IMR-90 (cell line): ENCODE measurements around the gene ARMH1. TPM values are rescaled to one million over a fixed set of nuclear protein-coding genes. Genes with fewer than 3 reads are reported as not detected.

Experiments used
- ATAC-seq: fragments of 200-7000 bp; cut with Tn5 transposase; 2 replicates; pipeline ENCODE4 v1.9.1; 2020; ENCODE audit warnings: low read depth, mild to moderate bottlenecking, moderate library complexity
- BruUV-seq: library from RNA; stranded (reverse); fragments of 400-500 nt; replicated peaks from 2 replicates; lab custom pipeline; 2021; lab: Mats Ljungman, UMichigan
- CTCF ChIA-PET: fragments of 300-600 bp; formaldehyde crosslinking; extraction: SDS; loops from one replicate; lab custom pipeline; 2021; ENCODE audit warnings: antibody characterized with exemption; lab: Yijun Ruan, JAX
- POLR2A ChIA-PET: fragments of 300-600 bp; sonication (Branson Sonifier 250); formaldehyde crosslinking; loops from one replicate; lab custom pipeline; 2022; ENCODE audit warnings: antibody characterized with exemption; ENCODE audit not compliant: unreplicated experiment; lab: Charles Lee
- DNase-seq: peaks from one replicate; pipeline ENCODE4 v3.0.0; 2013
- H2AFZ ChIP-seq: replicated peaks from 2 replicates; pipeline ENCODE3; 2013; ENCODE audit warnings: low read length, mild to moderate bottlenecking; ENCODE audit not compliant: poor library complexity
- H2AK5ac ChIP-seq: 2 replicates; pipeline ENCODE4 v1.6.1; 2013; ENCODE audit warnings: low read depth, low read length, inconsistent platforms
- H2AK9ac ChIP-seq: replicated peaks from 2 replicates; pipeline ENCODE3; 2013; ENCODE audit warnings: mild to moderate bottlenecking, low read depth, low read length, moderate library complexity; ENCODE audit not compliant: poor library complexity
- H2BK120ac ChIP-seq: 2 replicates; pipeline ENCODE4 v1.6.1; 2013; ENCODE audit warnings: low read depth, low read length, inconsistent platforms
- H2BK15ac ChIP-seq: 3 replicates; pipeline ENCODE4 v1.6.1; 2013; ENCODE audit warnings: low read depth, low read length, inconsistent platforms
- H2BK20ac ChIP-seq: 2 replicates; pipeline ENCODE4 v1.6.1; 2013; ENCODE audit warnings: low read depth, mild to moderate bottlenecking, inconsistent platforms, low read length, moderate library complexity
- H2BK5ac ChIP-seq: 2 replicates; pipeline ENCODE4 v1.6.1; 2013; ENCODE audit warnings: mild to moderate bottlenecking, low read depth, low read length, inconsistent platforms; ENCODE audit not compliant: poor library complexity, severe bottlenecking
- H3K14ac ChIP-seq: replicated peaks from 2 replicates; pipeline ENCODE4 v1.6.1; 2013; ENCODE audit warnings: low read depth, low read length, inconsistent platforms
- H3K18ac ChIP-seq: 2 replicates; pipeline ENCODE4 v1.6.1; 2013; ENCODE audit warnings: low read depth, low read length, control low read depth
- H3K23ac ChIP-seq: 2 replicates; pipeline ENCODE4 v1.6.1; 2013; ENCODE audit warnings: low read depth, low read length, inconsistent platforms
- H3K27ac ChIP-seq: 2 replicates; pipeline ENCODE4 v1.5.1; 2013; ENCODE audit warnings: mild to moderate bottlenecking, control low read depth, low read length; ENCODE audit not compliant: insufficient read depth
- H3K27me3 ChIP-seq: 2 replicates; pipeline ENCODE4 v1.6.1; 2013; ENCODE audit warnings: low read length; ENCODE audit not compliant: control insufficient read depth, insufficient read depth
- H3K36me3 ChIP-seq: 2 replicates; pipeline ENCODE4 v1.6.1; 2013; ENCODE audit warnings: low read length, mixed read lengths; ENCODE audit not compliant: control insufficient read depth, insufficient read depth
- H3K4ac ChIP-seq: 2 replicates; pipeline ENCODE4 v1.6.1; 2013; ENCODE audit warnings: low read depth, low read length, inconsistent platforms
- H3K4me1 ChIP-seq: 2 replicates; pipeline ENCODE4 v1.6.1; 2013; ENCODE audit warnings: low read length, mixed read lengths; ENCODE audit not compliant: control insufficient read depth, insufficient read depth
- H3K4me2 ChIP-seq: 2 replicates; pipeline ENCODE4 v1.6.1; 2013; ENCODE audit warnings: low read depth, mild to moderate bottlenecking, control low read depth, low read length, moderate library complexity
- H3K4me3 ChIP-seq: 2 replicates; pipeline ENCODE4 v1.5.1; 2013; ENCODE audit warnings: low read depth, mild to moderate bottlenecking, control low read depth, low read length, moderate library complexity; ENCODE audit not compliant: insufficient read depth
- H3K56ac ChIP-seq: 2 replicates; pipeline ENCODE4 v1.6.1; 2013; ENCODE audit warnings: low read length, inconsistent platforms; ENCODE audit not compliant: insufficient read depth; ENCODE audit errors: extremely low read depth
- H3K79me1 ChIP-seq, 2 experiments: 2 replicates each; pipeline ENCODE4 v1.6.1; 2013; ENCODE audit warnings: low read length in 2 of 2, inconsistent platforms in 1 of 2, low read depth in 1 of 2
- H3K9ac ChIP-seq: 2 replicates; pipeline ENCODE4 v1.6.1; 2013; ENCODE audit warnings: low read depth, low read length, control low read depth
- H3K9me1 ChIP-seq: 2 replicates; pipeline ENCODE4 v1.6.1; 2013; ENCODE audit warnings: low read length, inconsistent platforms; ENCODE audit not compliant: insufficient read depth
- H3K9me3 ChIP-seq: 2 replicates; pipeline ENCODE4 v1.6.1; 2013; ENCODE audit warnings: low read length; ENCODE audit not compliant: control insufficient read depth, insufficient read depth
- H4K20me1 ChIP-seq: 2 replicates; pipeline ENCODE4 v1.6.1; 2013; ENCODE audit warnings: low read length, inconsistent platforms; ENCODE audit not compliant: insufficient read depth
- H4K5ac ChIP-seq: 2 replicates; pipeline ENCODE4 v1.6.1; 2013; ENCODE audit warnings: mild to moderate bottlenecking, low read depth, low read length, control low read depth
- H4K8ac ChIP-seq, 2 experiments: 2 replicates each; pipeline ENCODE4 v1.6.1; 2013; ENCODE audit warnings: low read depth in 2 of 2, low read length in 2 of 2, control low read depth in 1 of 2, inconsistent platforms in 1 of 2
- H4K91ac ChIP-seq: 2 replicates; pipeline ENCODE4 v1.6.1; 2013; ENCODE audit warnings: low read depth, low read length, inconsistent platforms; ENCODE audit not compliant: insufficient read depth
- BHLHE40 ChIP-seq: fragments of 150-350 bp; IDR thresholded peaks from 2 replicates; pipeline ENCODE4 v1.6.1; 2016; ENCODE audit warnings: mild to moderate bottlenecking, low read depth, low read length
- CEBPB ChIP-seq: IDR thresholded peaks from 2 replicates; pipeline ENCODE4 v1.6.1; 2012; ENCODE audit warnings: low read depth, low read length, improper control_type of control experiment
- CHD1 ChIP-seq: IDR thresholded peaks from 2 replicates; pipeline ENCODE4 v1.6.1; 2012; ENCODE audit warnings: low read depth, low read length, improper control_type of control experiment
- CTCF ChIP-seq: conservative IDR thresholded peaks from 2 replicates; pipeline ENCODE4 v1.5.1; 2012; ENCODE audit warnings: mild to moderate bottlenecking, low read depth, low read length, improper control_type of control experiment
- FOS ChIP-seq: fragments of 150-350 bp; IDR thresholded peaks from 2 replicates; pipeline ENCODE4 v1.6.1; 2016; ENCODE audit warnings: low read depth, low read length
- MAFK ChIP-seq: IDR thresholded peaks from 2 replicates; pipeline ENCODE4 v1.6.1; 2012; ENCODE audit warnings: low read depth, low read length, improper control_type of control experiment
- MAZ ChIP-seq: IDR thresholded peaks from 2 replicates; pipeline ENCODE4 v1.6.1; 2012; ENCODE audit warnings: low read depth, mild to moderate bottlenecking, low read length, improper control_type of control experiment, moderate library complexity, borderline replicate concordance
- MXI1 ChIP-seq: IDR thresholded peaks from 2 replicates; pipeline ENCODE4 v1.6.1; 2012; ENCODE audit warnings: low read depth, mild to moderate bottlenecking, low read length, moderate library complexity, borderline replicate concordance
- NFE2L2 ChIP-seq: fragments of 150-350 bp; IDR thresholded peaks from 2 replicates; pipeline ENCODE4 v1.6.1; 2016; ENCODE audit warnings: low read depth, mild to moderate bottlenecking, low read length
- POLR2A ChIP-seq: IDR thresholded peaks from 2 replicates; pipeline ENCODE4 v1.6.1; 2012; ENCODE audit warnings: mild to moderate bottlenecking, low read depth, low read length
- RAD21 ChIP-seq: IDR thresholded peaks from 2 replicates; pipeline ENCODE4 v1.6.1; 2012; ENCODE audit warnings: low read length, improper control_type of control experiment
- RCOR1 ChIP-seq: IDR thresholded peaks from 2 replicates; pipeline ENCODE4 v1.6.1; 2012; ENCODE audit warnings: mild to moderate bottlenecking, low read length, improper control_type of control experiment; ENCODE audit not compliant: insufficient replicate concordance
- RFX5 ChIP-seq: IDR thresholded peaks from 2 replicates; pipeline ENCODE4 v1.8.0; 2012; ENCODE audit warnings: low read depth, mild to moderate bottlenecking, low read length, moderate library complexity
- SMC3 ChIP-seq: fragments of 150-350 bp; IDR thresholded peaks from 2 replicates; pipeline ENCODE4 v1.6.1; 2016; ENCODE audit warnings: low read depth, mild to moderate bottlenecking, antibody characterized with exemption, low read length, moderate library complexity
- USF2 ChIP-seq: fragments of 150-350 bp; IDR thresholded peaks from 2 replicates; pipeline ENCODE4 v1.6.1; 2017; ENCODE audit warnings: mild to moderate bottlenecking, antibody characterized with exemption, low read length, low read depth
- WGBS, 2 experiments: methylation state at CpG; one replicate each; pipeline versions ENCODE4 v1.1.5 to v1.1.7; 2013; ENCODE audit warnings: missing lambda C conversion rate in 2 of 2; ENCODE audit not compliant: insufficient read length in 1 of 2; ENCODE audit errors: extremely low coverage in 2 of 2; 5-methylcytosine and 5-hydroxymethylcytosine counted together
- dilution Hi-C: fragments of 300-500 bp; cut with HindIII; formaldehyde crosslinking; loops from one replicate; pipeline ENCODE4 v1.14.3; 2018; ENCODE audit warnings: low sequenced_read_pairs; ENCODE audit not compliant: unreplicated experiment
- in situ Hi-C: fragments of 300-500 bp; cut with MboI; formaldehyde crosslinking; loops from 3 replicates; pipeline ENCODE4 v1.14.3; 2019; ENCODE audit warnings: low sequenced_read_pairs, inconsistent platforms, mixed read lengths
- intact Hi-C: fragments of 100-400 bp; cut with micrococcal nuclease; formaldehyde crosslinking; loops from 2 replicates; pipeline ENCODE4 v1.10.0; 2022
- polyA plus RNA-seq, 3 experiments: library from polyadenylated mRNA; depleted of rRNA; stranded (reverse); fragments of >200 nt; gene quantifications; 2 replicates each; pipeline ENCODE4 v1.2.3, GENCODE V29; 2012; ENCODE audit warnings: low replicate concordance in 1 of 3
- total RNA-seq: library from RNA; depleted of rRNA; stranded (reverse); fragments of >200 nt; gene quantifications from 2 replicates; pipeline ENCODE4 v1.2.3, GENCODE V29; 2012

The ARMH1 gene
- total and polyA plus RNA-seq, 2 of the 4 experiments (the other 2 are of a cell fraction): 0.36 to 0.72 TPM

- Histone ChIP-seq H3K27ac (peak overlapping the region; percentile 94), H3K18ac (peak overlapping the region; percentile 88), H3K56ac (peak overlapping the region; percentile 77; the same call in 1 of the 2 replicates), H4K20me1 (peaks cover 12% of the 10 kb centered on the region), H2AK5ac (peak overlapping the region; percentile 89), H2BK5ac (peak overlapping the region; percentile 80), H2AFZ (peak overlapping the region; percentile 97), H2BK20ac (peak overlapping the region; percentile 69; the same call in 1 of the 2 replicates), H3K9me3 (no peaks in the 10 kb centered on the region), H2AK9ac (peak overlapping the region; percentile 94), H3K36me3 (peaks cover 35% of the 10 kb centered on the region), H2BK15ac (peak overlapping the region; percentile 77; the same call in 2 of the 3 replicates), H3K9ac (peak overlapping the region; percentile 88), H3K4me3 (peak overlapping the region; percentile 93), H4K8ac (peak overlapping the region; percentile 99 to 100), H4K5ac (peak overlapping the region; percentile 99), H3K23ac (peak overlapping the region; percentile 89), H2BK120ac (peak overlapping the region; percentile 50), H3K27me3 (no peaks in the 10 kb centered on the region), H3K79me1 (peaks cover 28 to 49% of the 10 kb centered on the region in 2 experiments), H3K14ac (peak overlapping the region; percentile 86), H4K91ac (peak overlapping the region; percentile 87), H3K4me2 (peak overlapping the region; percentile 98), H3K9me1 (peaks cover 38% of the 10 kb centered on the region), H3K4ac (peak overlapping the region; percentile 97), H3K4me1 (peaks cover 16% of the 10 kb centered on the region)
- no TSS peak for BruUV-seq
- DNase-seq (peak; percentile 81), ATAC-seq (peak; percentile 84)
- in situ Hi-C loops (no loop called here), intact Hi-C loops (loop anchor here (1.0 kb wide), 1 partner anchor 14 kb away; no protein-coding TSS in a partner anchor), dilution Hi-C loops (no loop called here)
- ChIA-PET POLR2A (interaction anchor here (0.6 to 1.2 kb wide), 7 partner anchors 10 to 863 kb away, joined by 3 to 5 read pairs (median 4); no protein-coding TSS in a partner anchor), CTCF (interaction anchor here (0.5 to 2.0 kb wide), 3 partner anchors 21 to 22 kb away, joined by 3 to 7 read pairs (median 5); no protein-coding TSS in a partner anchor)
- 0% methylated on average over 52 of the region's 88 CpGs; no CpG with 5 or more reads in 1 of the 2 experiments for WGBS, 2 experiments
- peak; percentile 89 for TF ChIP-seq BHLHE40
- TF ChIP-seq USF2: peak; percentile 95
- no peak for TF ChIP-seq FOS
- peak; percentile 64; the same call in 1 of the 2 replicates for TF ChIP-seq MAZ
- TF ChIP-seq CHD1: no peak
- TF ChIP-seq RAD21: no peak
- no peak for TF ChIP-seq MAFK
- peak; percentile 86 for TF ChIP-seq POLR2A
- TF ChIP-seq RCOR1: no peak
- 0 out of 2 replicates have a peak, but pooled peaks have one; percentile 24 for TF ChIP-seq MXI1
- TF ChIP-seq CEBPB: no peak
- no peak for TF ChIP-seq NFE2L2
- no peak for TF ChIP-seq SMC3
- no peak for TF ChIP-seq RFX5
- no peak for TF ChIP-seq CTCF
Observed at GRCh38 chr1:44631647-44632539, 42.6 kb upstream of the ARMH1 start.
